OCI-LY3 (cell line): ENCODE results near the gene MYBPC3.

Experiments
- CTCF ChIP-seq: fragments of 200-600, 300-600 bp; sonication (generic); IDR thresholded peaks from 2 replicates; pipeline ENCODE4 v1.5.1; 2014; ENCODE audit warnings: antibody characterized with exemption, low read length, low read depth
- EZH2phosphoT487 ChIP-seq: fragments of 200-600 bp; shearing (Covaris generic); IDR thresholded peaks from 2 replicates; pipeline ENCODE4 v1.6.1; 2018; ENCODE audit warnings: antibody characterized with exemption, mixed run types, low read depth

- TF ChIP-seq CTCF: no peak
- TF ChIP-seq EZH2phosphoT487: no peak
Observed at GRCh38 chr11:47357985-47358730, 5.7 kb upstream of the MYBPC3 start.
